RWPE1 (cell line): Measurements from ENCODE around the gene HRCT1.

Experiments used
- CTCF ChIA-PET: fragments of 350-600 bp; sonication (Branson Sonifier 250); formaldehyde crosslinking; extraction: SDS; loops from one replicate; lab custom pipeline; 2021; lab: Yijun Ruan, JAX
- POLR2A ChIA-PET: fragments of 400-600 bp; formaldehyde crosslinking; extraction: SDS; loops from one replicate; lab custom pipeline; 2020; ENCODE audit warnings: antibody characterized with exemption; ENCODE audit not compliant: low non-redundant PET; lab: Yijun Ruan, JAX
- DNase-seq: peaks from one replicate; pipeline ENCODE4 v3.0.0; 2012; ENCODE audit warnings: low spot score
- H3K27ac ChIP-seq: fragments of 450-650 bp; 2 replicates; pipeline ENCODE4 v1.5.1; 2017
- TF ChIP-seq, protein P1 (sequence below): fragments of 450-650 bp; conservative IDR thresholded peaks from 2 replicates; pipeline ENCODE4 v1.5.1; 2017; ENCODE audit warnings: low read depth, mild to moderate bottlenecking

HRCT1 gene

GRCh38 chr9:35861161-35861897 is 44.7 kb upstream of the HRCT1 start:
- TF ChIP-seq, protein P1, sequence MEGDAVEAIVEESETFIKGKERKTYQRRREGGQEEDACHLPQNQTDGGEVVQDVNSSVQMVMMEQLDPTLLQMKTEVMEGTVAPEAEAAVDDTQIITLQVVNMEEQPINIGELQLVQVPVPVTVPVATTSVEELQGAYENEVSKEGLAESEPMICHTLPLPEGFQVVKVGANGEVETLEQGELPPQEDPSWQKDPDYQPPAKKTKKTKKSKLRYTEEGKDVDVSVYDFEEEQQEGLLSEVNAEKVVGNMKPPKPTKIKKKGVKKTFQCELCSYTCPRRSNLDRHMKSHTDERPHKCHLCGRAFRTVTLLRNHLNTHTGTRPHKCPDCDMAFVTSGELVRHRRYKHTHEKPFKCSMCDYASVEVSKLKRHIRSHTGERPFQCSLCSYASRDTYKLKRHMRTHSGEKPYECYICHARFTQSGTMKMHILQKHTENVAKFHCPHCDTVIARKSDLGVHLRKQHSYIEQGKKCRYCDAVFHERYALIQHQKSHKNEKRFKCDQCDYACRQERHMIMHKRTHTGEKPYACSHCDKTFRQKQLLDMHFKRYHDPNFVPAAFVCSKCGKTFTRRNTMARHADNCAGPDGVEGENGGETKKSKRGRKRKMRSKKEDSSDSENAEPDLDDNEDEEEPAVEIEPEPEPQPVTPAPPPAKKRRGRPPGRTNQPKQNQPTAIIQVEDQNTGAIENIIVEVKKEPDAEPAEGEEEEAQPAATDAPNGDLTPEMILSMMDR: no peak
- ChIA-PET CTCF (interaction anchor here (0.5 to 2.0 kb wide), 3 partner anchors 21 to 323 kb away, joined by 3 to 6 read pairs (median 3); no protein-coding TSS in a partner anchor), POLR2A (no interaction called here)
- no peak overlapping the region for H3K27ac ChIP-seq
- no peak for DNase-seq

GRCh38 chr9:35862328-35862727 is 43.7 kb upstream of the HRCT1 start:
- H3K27ac ChIP-seq: no peak overlapping the region
- POLR2A ChIA-PET: no interaction called here
- CTCF ChIA-PET: interaction anchor here (2.0 kb wide), 1 partner anchor 20 kb away, joined by 6 read pairs; no protein-coding TSS in a partner anchor
- DNase-seq: no peak
- TF ChIP-seq, protein P1: no peak

DNA sequence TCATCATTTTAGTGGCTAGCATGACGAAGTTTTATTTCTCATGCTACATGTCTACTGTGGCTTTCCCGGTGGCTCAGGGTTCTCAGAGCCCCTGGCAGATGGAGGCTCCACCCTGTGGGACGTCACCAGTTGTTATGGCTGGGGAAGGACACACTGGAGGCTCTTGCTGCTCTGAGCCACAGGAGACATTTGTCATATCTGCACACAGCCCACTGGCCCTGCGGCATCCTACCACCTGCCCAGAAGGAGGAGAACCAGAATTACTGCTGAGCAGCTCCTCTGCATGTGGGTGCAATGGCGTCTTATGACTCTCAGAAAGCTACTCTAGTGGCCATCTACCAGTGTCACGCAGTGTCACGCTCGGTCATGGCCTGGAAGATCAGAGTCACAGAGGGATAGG is 42.4 kb upstream of the HRCT1 start:
- POLR2A ChIA-PET: no interaction called here
- H3K27ac ChIP-seq: no peak overlapping the region
- CTCF ChIA-PET: interaction anchor here (1.6 kb wide), 1 partner anchor 19 kb away, joined by 6 read pairs; no protein-coding TSS in a partner anchor
- DNase-seq: no peak
- TF ChIP-seq, protein P1: no peak

DNA sequence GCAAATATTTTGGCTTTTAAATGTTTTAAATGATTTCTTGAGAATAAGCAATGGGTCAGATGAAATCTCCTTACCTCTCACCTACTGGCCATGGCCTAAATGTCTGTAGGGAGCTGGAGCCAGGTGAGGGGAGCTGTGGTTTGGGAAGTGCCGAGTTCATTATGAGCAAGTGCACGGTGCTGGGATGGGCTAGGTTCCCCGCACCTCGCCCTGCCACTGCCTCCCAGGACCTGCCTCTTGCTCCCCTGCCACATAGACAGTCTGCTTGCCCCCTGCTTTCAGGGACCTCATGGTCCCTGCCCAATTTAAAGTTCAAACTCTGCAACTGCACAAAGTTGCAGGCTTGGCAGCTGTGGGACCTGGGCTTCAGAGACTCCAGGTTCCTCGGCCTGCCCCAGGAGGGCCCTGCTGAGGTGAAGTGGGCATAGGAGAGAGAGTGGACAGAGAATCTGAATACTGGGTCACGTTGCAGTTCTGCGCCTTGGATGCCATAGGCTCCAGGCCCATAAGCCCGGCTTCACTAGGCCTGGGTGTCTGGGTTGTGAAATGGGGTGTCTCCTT is 41.2 kb upstream of the HRCT1 start:
- TF ChIP-seq, protein P1: no peak
- DNase-seq: no peak
- H3K27ac ChIP-seq: no peak overlapping the region
- ChIA-PET CTCF (interaction anchor here (0.6 to 1.6 kb wide), 3 partner anchors 17 to 51 kb away, joined by 3 to 6 read pairs (median 6); no protein-coding TSS in a partner anchor), POLR2A (no interaction called here)

DNA sequence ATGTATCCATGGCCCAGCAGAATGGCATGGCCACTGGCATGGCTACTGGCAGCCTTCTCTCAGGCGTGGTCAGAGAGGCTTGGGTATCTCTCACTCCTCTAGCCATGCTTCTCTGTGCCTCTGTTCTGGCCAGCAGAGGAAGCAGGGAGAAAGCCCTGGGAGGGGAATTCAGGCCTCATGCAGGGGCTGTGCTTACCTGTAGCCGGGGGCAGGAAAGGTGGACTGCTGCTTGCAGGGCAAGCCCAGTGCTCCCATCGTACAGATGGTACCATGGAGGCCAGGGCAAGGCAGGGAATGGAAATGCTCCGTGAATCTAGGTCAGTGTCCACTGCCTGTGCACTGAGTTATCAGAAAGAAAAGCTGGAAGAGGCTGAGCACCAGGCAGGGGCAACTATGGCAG is 38.5 kb upstream of the HRCT1 start:
- no peak overlapping the region for H3K27ac ChIP-seq
- no peak for DNase-seq
- POLR2A ChIA-PET: no interaction called here
- TF ChIP-seq, protein P1: no peak
- CTCF ChIA-PET: no interaction called here

DNA sequence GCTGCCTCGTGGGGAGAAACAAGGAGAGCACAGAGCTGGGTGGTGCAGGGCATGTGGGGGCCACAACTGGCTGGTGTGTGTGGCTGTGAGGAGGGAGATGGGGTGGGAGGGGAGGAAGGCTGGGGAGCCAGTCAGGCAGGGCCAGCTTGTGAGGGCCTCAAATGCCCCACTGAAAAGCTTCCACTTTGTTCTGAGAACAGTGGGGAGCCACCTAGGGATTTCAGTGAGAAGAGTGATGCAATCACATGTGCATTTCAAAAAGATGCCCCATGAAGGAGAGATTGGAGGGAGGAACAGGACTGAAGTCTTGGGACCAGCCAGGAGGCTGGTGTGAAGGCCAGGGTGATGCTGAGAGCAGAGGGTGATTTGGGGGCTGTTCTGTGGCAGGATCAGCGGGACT is 37.1 kb upstream of the HRCT1 start:
- no peak for DNase-seq
- POLR2A ChIA-PET: interaction anchor here (0.6 kb wide), 1 partner anchor 40 kb away, joined by 4 read pairs; the partner anchor contains the start of gene TMEM8B

More for the DNA sequence above, 37.1 kb upstream of the HRCT1 start:
- peak overlapping the region; percentile 0; the same call in 1 of the 2 replicates for H3K27ac ChIP-seq
- TF ChIP-seq, protein P1: no peak
- CTCF ChIA-PET: interaction anchor here (0.7 kb wide), 1 partner anchor 141 kb away, joined by 3 read pairs; no protein-coding TSS in a partner anchor
